ENCODE measurements around the gene ASTE1. TPM values are rescaled to one million over a fixed set of nuclear protein-coding genes. Genes with fewer than 3 reads are reported as not detected.

Gene ASTE1
- total and polyA plus RNA-seq, 2 donors from 2014 or later: 3.9 to 8.9 TPM

- Histone ChIP-seq H3K4me1 (ENCODE audit: control insufficient read depth in 2 of 3, insufficient read depth in 2 of 3, low read depth in 1 of 3, low read length in 3 of 3) (no peaks in the 10 kb centered on the region), H3K27me3 (ENCODE audit: control insufficient read depth, insufficient read depth, low read length) (no peaks in the 10 kb centered on the region), H3K9ac (ENCODE audit: low read length in 3 of 3) (no peak overlapping the region), H3K9me3 (ENCODE audit: control insufficient read depth in 2 of 3, insufficient read depth in 1 of 3, low read length in 3 of 3) (no peaks in the 10 kb centered on the region), H3K36me3 (ENCODE audit: control insufficient read depth in 2 of 3, insufficient read depth in 3 of 3, low read length in 3 of 3) (no peaks in the 10 kb centered on the region), H3K27ac (ENCODE audit: low read depth in 2 of 2, low read length in 2 of 2) (no peak overlapping the region), H3K4me3 (ENCODE audit: low read length in 3 of 3) (no peak overlapping the region)
- DNase-seq: peak in 2 of 5 donors; percentile 51 to 54
- FAIRE-seq: peak; percentile 91
- intact Hi-C loops (cut with DNase I): no loop called here
- peak; percentile 37 for TF ChIP-seq CTCF (IDR thresholded peaks at IDR 0.05; ENCODE audit: borderline replicate concordance, extremely low read depth, insufficient read depth)
Observed at GRCh38 chr3:131033480-131034080, 7.0 kb upstream of the ASTE1 start.

- FAIRE-seq: no peak
- Histone ChIP-seq H3K9me3 (ENCODE audit: control insufficient read depth in 2 of 3, insufficient read depth in 1 of 3, low read length in 3 of 3) (no peaks in the 10 kb centered on the region), H3K36me3 (ENCODE audit: control insufficient read depth in 2 of 3, insufficient read depth in 3 of 3, low read length in 3 of 3) (no peaks in the 10 kb centered on the region), H3K4me3 (ENCODE audit: low read length in 3 of 3) (no peak overlapping the region), H3K27ac (ENCODE audit: low read depth in 2 of 2, low read length in 2 of 2) (no peak overlapping the region), H3K27me3 (ENCODE audit: control insufficient read depth, insufficient read depth, low read length) (no peaks in the 10 kb centered on the region), H3K4me1 (ENCODE audit: control insufficient read depth in 2 of 3, insufficient read depth in 2 of 3, low read depth in 1 of 3, low read length in 3 of 3) (peaks cover 0 to 3% (median 3%) of the 10 kb centered on the region in 3 donors), H3K9ac (ENCODE audit: low read length in 3 of 3) (no peak overlapping the region)
- DNase-seq: no peak
- no peak for TF ChIP-seq CTCF (IDR thresholded peaks at IDR 0.05; ENCODE audit: borderline replicate concordance, extremely low read depth, insufficient read depth)
- intact Hi-C loops (cut with DNase I): no loop called here
Observed at GRCh38 chr3:131031660-131032059, 5.0 kb upstream of the ASTE1 start.

GRCh38 chr3:131028844-131029243 lies 2.2 kb upstream of the ASTE1 start:
- FAIRE-seq: no peak
- intact Hi-C loops (cut with DNase I): no loop called here
- DNase-seq: no peak
- Histone ChIP-seq H3K27ac (ENCODE audit: low read depth in 2 of 2, low read length in 2 of 2) (no peak overlapping the region), H3K27me3 (ENCODE audit: control insufficient read depth, insufficient read depth, low read length) (no peaks in the 10 kb centered on the region), H3K36me3 (ENCODE audit: control insufficient read depth in 2 of 3, insufficient read depth in 3 of 3, low read length in 3 of 3) (peaks cover 0 to 3% (median 0%) of the 10 kb centered on the region in 3 donors), H3K4me1 (ENCODE audit: control insufficient read depth in 2 of 3, insufficient read depth in 2 of 3, low read depth in 1 of 3, low read length in 3 of 3) (peaks cover 3 to 13% (median 5%) of the 10 kb centered on the region in 3 donors), H3K4me3 (ENCODE audit: low read length in 3 of 3) (no peak overlapping the region), H3K9ac (ENCODE audit: low read length in 3 of 3) (no peak overlapping the region), H3K9me3 (ENCODE audit: control insufficient read depth in 2 of 3, insufficient read depth in 1 of 3, low read length in 3 of 3) (no peaks in the 10 kb centered on the region)
- TF ChIP-seq CTCF (IDR thresholded peaks at IDR 0.05; ENCODE audit: borderline replicate concordance, extremely low read depth, insufficient read depth): no peak

Data from kidney (tissue), 14 donors.